Stomach smooth muscle (tissue), 2 donors: Measurements from ENCODE around the gene PDGFA.

Experiments used
- H3K27ac ChIP-seq: one replicate; pipeline ENCODE4 v1.7.0; 2013; ENCODE audit warnings: mild to moderate bottlenecking, low read length, inconsistent platforms
- H3K27me3 ChIP-seq, 2 donors: one replicate each; pipeline ENCODE4 v1.7.0; 2013; ENCODE audit warnings: low read length in 2 of 2; ENCODE audit not compliant: insufficient read depth in 2 of 2, control insufficient read depth in 1 of 2
- H3K36me3 ChIP-seq, 2 donors: one replicate each; pipeline ENCODE4 v1.7.0; 2013; ENCODE audit warnings: low read length in 2 of 2; ENCODE audit not compliant: control insufficient read depth in 2 of 2, insufficient read depth in 2 of 2
- H3K4me1 ChIP-seq: one replicate; pipeline ENCODE4 v1.7.0; 2013; ENCODE audit warnings: low read length; ENCODE audit not compliant: control insufficient read depth, insufficient read depth
- H3K4me3 ChIP-seq, 2 donors: one replicate each; pipeline ENCODE4 v1.7.0; 2013; ENCODE audit warnings: low read length in 2 of 2
- H3K9ac ChIP-seq, 2 donors: one replicate each; pipeline ENCODE4 v1.7.0; 2013; ENCODE audit warnings: low read length in 2 of 2, mild to moderate bottlenecking in 1 of 2
- H3K9me3 ChIP-seq, 2 donors: one replicate each; pipeline ENCODE4 v1.7.0; 2013; ENCODE audit warnings: low read length in 2 of 2; ENCODE audit not compliant: control insufficient read depth in 2 of 2
- donor health status: healthy.
- donor health status: Pancreatic carcinoma.

The PDGFA gene

DNA sequence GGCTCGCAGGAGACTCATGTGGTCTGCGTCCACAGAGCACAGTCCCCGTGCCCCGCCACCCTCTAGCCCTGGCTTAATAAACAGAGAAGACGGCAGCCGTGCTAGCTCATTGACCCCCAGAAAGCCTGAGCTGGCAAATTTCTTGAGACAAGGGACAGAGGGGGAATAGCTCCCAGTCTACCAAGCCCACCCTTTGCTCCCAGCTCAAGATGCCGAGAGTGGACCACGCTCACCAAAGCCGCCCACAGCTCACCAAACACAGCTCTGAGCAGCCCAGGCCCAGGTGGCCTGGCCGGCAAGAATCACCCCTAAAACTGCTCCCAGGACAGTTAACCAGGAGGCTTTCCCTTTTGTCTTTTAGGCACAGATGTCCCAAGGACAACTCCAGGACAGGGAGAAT lies 5.4 kb downstream of the PDGFA start:
- Histone ChIP-seq H3K9ac (no peak overlapping the region), H3K4me1 (peaks cover 20% of the 10 kb centered on the region), H3K27ac (no peak overlapping the region), H3K27me3 (no peaks in the 10 kb centered on the region), H3K4me3 (no peak overlapping the region), H3K9me3 (no peaks in the 10 kb centered on the region), H3K36me3 (peaks cover 0 to 8% of the 10 kb centered on the region in 2 donors)

DNA sequence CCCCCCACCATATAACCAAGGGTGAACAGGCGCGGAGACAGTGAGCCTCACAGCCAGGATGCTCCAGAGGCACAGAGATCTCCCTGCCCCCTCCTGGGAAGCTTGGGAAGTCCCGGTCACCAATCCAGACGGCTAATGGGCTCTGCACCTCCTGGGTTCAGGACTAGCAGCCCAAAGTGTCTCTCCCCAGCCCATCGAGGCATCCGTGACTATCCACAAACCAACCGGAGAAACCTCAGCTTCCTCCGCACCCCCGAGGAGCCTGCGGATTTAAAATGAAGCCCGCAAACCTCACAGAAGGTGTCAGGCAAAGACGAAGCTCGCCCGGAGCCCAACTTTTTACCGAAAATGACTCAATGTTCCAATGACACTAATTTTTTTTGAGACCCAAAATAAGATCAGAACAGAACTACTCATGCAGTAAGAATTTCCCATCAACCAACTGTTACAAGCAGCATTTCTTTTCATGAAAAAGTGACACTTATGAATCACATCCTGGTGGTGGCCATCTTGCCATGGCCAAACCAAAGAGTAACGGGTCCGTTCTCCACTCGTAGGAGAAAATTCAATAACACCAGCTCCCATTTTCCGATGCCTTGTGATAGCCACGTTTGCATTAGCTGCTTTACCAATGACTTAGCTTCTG lies 6.0 kb downstream of the PDGFA start:
- H3K27ac ChIP-seq: no peak overlapping the region
- H3K4me3 ChIP-seq: no peak overlapping the region
- peaks cover 20% of the 10 kb centered on the region for H3K4me1 ChIP-seq
- H3K9ac ChIP-seq: no peak overlapping the region
- H3K36me3 ChIP-seq: peaks cover 0 to 8% of the 10 kb centered on the region in 2 donors
- no peaks in the 10 kb centered on the region for H3K9me3 ChIP-seq
- no peaks in the 10 kb centered on the region for H3K27me3 ChIP-seq

- Histone ChIP-seq H3K36me3 (peaks cover 0 to 8% of the 10 kb centered on the region in 2 donors), H3K9me3 (no peaks in the 10 kb centered on the region), H3K27ac (no peak overlapping the region), H3K27me3 (no peaks in the 10 kb centered on the region), H3K4me3 (no peak overlapping the region), H3K9ac (no peak overlapping the region), H3K4me1 (peaks cover 20% of the 10 kb centered on the region)
Observed at GRCh38 chr7:512541-513311, 6.9 kb downstream of the PDGFA start.

GRCh38 chr7:512146-512510 lies 7.5 kb downstream of the PDGFA start:
- Histone ChIP-seq H3K4me3 (no peak overlapping the region), H3K9ac (no peak overlapping the region), H3K4me1 (peaks cover 20% of the 10 kb centered on the region), H3K27me3 (no peaks in the 10 kb centered on the region), H3K9me3 (no peaks in the 10 kb centered on the region), H3K27ac (no peak overlapping the region), H3K36me3 (peaks cover 0 to 8% of the 10 kb centered on the region in 2 donors)

DNA sequence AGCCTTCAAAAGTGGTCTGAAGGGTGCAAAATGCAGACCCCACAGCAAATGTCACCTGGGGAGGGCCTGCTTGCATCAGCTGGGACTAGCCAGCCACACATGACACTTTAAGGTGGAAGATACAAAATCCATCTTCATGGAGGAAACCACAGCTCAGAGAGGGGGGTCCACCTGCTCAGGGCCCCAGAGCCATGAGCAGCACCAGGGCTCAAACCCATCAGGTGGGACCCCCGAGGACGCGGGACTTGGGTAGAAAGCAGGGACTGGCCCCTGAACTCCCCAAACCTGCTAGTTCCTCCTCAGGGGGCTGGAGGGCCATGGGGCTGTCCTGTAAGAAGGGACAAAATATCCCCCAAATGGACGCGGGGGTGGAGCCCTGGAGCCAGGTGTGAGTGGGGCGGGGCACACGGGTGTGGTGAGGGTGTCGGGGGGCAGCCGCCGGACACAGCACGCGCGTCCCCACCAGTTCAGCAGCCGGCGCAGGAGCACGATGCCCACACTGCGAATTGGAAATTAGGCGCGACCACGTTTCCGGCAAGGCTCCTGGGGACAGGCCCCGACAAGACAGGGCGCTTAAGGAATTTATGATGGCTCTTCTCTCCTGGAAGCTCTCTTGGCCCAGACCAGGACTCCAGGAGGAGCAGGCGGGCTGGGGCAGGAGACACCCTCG lies 8.0 kb downstream of the PDGFA start:
- Histone ChIP-seq H3K4me3 (no peak overlapping the region), H3K27me3 (no peaks in the 10 kb centered on the region), H3K9ac (no peak overlapping the region), H3K4me1 (peaks cover 20% of the 10 kb centered on the region), H3K36me3 (peaks cover 0 to 8% of the 10 kb centered on the region in 2 donors), H3K27ac (no peak overlapping the region), H3K9me3 (no peaks in the 10 kb centered on the region)

DNA sequence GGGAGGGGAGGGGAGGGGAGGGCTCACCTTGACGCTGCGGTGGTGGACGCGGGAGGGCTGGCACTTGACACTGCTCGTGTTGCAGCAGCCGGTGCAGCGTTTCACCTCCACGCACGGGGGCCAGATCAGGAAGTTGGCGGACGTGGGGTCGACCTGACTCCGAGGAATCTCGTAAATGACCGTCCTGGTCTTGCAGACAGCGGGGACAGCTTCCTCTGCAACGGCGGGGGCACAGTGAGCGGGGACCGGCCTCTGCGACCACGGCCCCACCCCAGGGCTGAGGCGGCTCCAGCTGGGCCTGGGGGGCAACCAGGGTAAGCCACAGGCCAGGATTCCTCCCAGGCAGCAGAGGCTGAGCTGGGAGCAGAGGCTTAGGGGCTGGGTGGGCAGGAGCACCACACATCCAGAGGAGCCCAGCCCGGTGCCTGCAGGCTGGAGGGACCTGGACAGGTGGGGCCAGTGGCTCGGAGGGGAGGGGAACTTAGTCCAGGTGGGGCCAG lies 8.8 kb downstream of the PDGFA start:
- H3K4me1 ChIP-seq: peaks cover 20% of the 10 kb centered on the region
- H3K4me3 ChIP-seq: no peak overlapping the region
- no peak overlapping the region for H3K27ac ChIP-seq

GRCh38 chr7:510131-510481 lies 9.5 kb downstream of the PDGFA start:
- peaks cover 15% of the 10 kb centered on the region for H3K4me1 ChIP-seq
- no peaks in the 10 kb centered on the region for H3K9me3 ChIP-seq
- no peak overlapping the region for H3K4me3 ChIP-seq
- H3K27me3 ChIP-seq: no peaks in the 10 kb centered on the region
- no peak overlapping the region for H3K27ac ChIP-seq
- H3K36me3 ChIP-seq: peaks cover 0 to 14% of the 10 kb centered on the region in 2 donors
- no peak overlapping the region for H3K9ac ChIP-seq

More for the DNA sequence above, 8.8 kb downstream of the PDGFA start:
- no peaks in the 10 kb centered on the region for H3K9me3 ChIP-seq
- H3K36me3 ChIP-seq: peaks cover 0 to 10% of the 10 kb centered on the region in 2 donors
- H3K9ac ChIP-seq: no peak overlapping the region
- H3K27me3 ChIP-seq: no peaks in the 10 kb centered on the region

- Histone ChIP-seq H3K9me3 (no peaks in the 10 kb centered on the region), H3K27ac (no peak overlapping the region), H3K4me3 (no peak overlapping the region), H3K36me3 (peaks cover 0 to 14% of the 10 kb centered on the region in 2 donors), H3K9ac (no peak overlapping the region), H3K4me1 (peaks cover 12% of the 10 kb centered on the region), H3K27me3 (no peaks in the 10 kb centered on the region)
Observed at GRCh38 chr7:509426-510130, 10.1 kb downstream of the PDGFA start.

GRCh38 chr7:508461-509170 lies 11.0 kb downstream of the PDGFA start:
- Histone ChIP-seq H3K27ac (no peak overlapping the region), H3K36me3 (peaks cover 0 to 14% of the 10 kb centered on the region in 2 donors), H3K9ac (no peak overlapping the region), H3K9me3 (no peaks in the 10 kb centered on the region), H3K4me3 (no peak overlapping the region), H3K27me3 (no peaks in the 10 kb centered on the region), H3K4me1 (peaks cover 6% of the 10 kb centered on the region)
